Transverse colon (tissue), 4 donors: ENCODE measurements around the gene TWIST2.

Experiments
- CTCF ChIP-seq, 5 experiments: fragments of 200-600 bp in 3 of 5; fragments of 450-650 bp in 2 of 5; sonication (generic) in 3 of 5; IDR thresholded peaks; 1 replicate in 2 of 5; 2 replicates in 3 of 5; pipeline ENCODE4 v1.5.1; 2016 to 2017; ENCODE audit warnings: antibody characterized with exemption in 5 of 5, inconsistent platforms in 3 of 5, mild to moderate bottlenecking in 2 of 5, moderate library complexity in 1 of 5
- EP300 ChIP-seq: sonication (generic); formaldehyde crosslinking; IDR thresholded peaks from one replicate; pipeline ENCODE4 v1.6.1; 2017; ENCODE audit warnings: antibody characterized with exemption, low read depth
- POLR2A ChIP-seq: fragments of 450-650 bp; IDR thresholded peaks from one replicate; pipeline ENCODE4 v1.6.1; 2016; ENCODE audit warnings: antibody characterized with exemption, mild to moderate bottlenecking, moderate library complexity
- POLR2AphosphoS5 ChIP-seq, 3 donors: sonication (generic); formaldehyde crosslinking; IDR thresholded peaks; one replicate each; pipeline ENCODE4 v1.6.1; 2016; ENCODE audit warnings: antibody characterized with exemption in 3 of 3

DNA sequence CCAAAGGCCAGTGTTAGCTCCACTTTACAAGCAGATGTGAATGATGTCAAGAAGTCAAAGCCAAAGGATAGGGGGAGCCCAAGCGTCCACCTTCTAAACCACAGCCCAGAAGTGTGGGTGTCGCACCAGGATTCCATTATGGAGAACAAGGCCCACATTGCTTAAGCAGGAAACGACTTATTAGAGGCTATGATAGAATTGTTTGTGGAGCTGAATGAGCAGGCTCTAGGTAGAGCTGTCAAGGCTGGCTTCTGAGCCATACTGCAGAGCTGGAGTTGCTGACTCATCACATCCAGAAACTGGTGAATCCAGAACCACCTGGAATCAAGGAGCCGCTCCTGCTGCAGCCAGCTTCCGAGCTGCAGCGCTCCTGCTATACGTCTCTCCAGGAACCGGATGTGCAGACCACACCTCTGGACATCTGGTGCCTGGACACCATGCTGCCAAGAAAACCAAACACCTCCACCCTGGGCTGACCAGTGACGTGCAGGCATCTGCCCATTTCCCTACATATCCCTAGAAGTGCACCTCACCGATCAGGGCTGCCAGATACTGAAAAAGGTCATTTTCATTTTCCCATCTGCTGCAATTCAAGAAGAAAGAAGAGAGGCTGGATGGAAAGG lies 6.2 kb upstream of the TWIST2 start:
- TF ChIP-seq CTCF (IDR thresholded peaks at IDR 0.05) (no peak), POLR2AphosphoS5 (IDR thresholded peaks at IDR 0.05) (no peak), EP300 (no peak), POLR2A (no peak)
